ENCODE results near the gene SHISA6.

SHISA6 gene

GRCh38 chr17:11548398-11548797 is 307.4 kb downstream of the SHISA6 start:
- no peak for DNase-seq

DNA sequence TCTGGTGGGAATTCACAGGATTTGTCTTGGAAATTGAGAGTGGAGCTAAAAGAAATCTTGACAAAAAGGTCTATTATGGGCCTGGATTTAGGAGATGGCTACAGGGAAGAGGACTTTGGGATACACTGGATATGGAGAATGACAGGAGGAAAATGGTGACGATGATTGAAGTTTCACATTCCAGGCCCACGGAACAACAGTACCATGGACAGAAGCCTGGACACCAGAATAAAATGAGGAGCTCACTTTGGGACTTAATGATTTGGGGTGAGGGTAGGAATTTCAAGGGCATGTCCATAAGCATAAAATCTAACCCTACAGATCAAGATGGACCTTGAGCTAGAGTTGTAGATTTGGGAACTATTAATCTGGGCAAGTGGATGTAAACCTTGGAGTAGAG is 309.4 kb downstream of the SHISA6 start:
- DNase-seq: no peak

- DNase-seq: no peak
Observed at GRCh38 chr17:11551442-11551841, 310.4 kb downstream of the SHISA6 start.

GRCh38 chr17:11553135-11553534 is 312.1 kb downstream of the SHISA6 start:
- DNase-seq: no peak

DNA sequence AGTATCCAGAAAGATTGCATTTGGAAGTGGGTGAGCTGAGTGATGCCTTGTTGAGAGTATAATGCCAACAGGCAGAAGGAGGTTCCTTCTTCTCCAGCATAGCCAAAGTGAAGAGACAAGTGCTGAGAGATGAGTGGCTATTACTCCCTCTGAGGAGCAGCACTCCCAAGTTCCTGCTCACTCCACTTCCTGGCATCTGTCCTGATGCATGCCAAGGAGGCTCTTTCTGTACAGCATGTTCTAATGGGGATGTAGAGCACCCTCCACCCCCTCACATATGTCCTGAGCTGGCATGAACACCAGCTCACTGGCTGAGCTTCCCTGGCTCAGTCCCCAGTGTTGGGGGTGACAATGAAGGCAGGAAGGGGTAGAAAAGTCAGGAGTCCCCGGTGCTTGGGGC is 313.0 kb downstream of the SHISA6 start:
- DNase-seq: no peak

GRCh38 chr17:11554542-11554941 is 313.5 kb downstream of the SHISA6 start:
- DNase-seq: no peak

DNA sequence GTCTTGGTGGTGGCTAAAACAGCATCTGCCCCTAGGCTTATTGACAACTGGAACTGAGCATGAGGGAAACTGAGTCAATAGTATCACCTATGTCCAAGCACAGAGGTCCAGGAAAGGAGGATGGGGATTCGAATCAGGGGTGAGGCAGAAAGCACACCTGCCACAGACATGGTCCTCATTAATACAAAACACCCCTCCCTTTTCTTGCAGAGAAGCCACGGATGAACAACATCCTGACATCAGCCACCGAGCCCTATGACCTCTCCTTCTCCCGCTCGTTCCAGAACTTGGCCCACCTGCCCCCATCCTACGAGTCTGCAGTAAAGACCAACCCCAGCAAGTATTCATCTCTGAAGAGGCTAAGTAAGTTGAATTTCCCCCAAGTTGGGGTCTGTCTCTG is 314.5 kb downstream of the SHISA6 start:
- no peak for DNase-seq

DNA sequence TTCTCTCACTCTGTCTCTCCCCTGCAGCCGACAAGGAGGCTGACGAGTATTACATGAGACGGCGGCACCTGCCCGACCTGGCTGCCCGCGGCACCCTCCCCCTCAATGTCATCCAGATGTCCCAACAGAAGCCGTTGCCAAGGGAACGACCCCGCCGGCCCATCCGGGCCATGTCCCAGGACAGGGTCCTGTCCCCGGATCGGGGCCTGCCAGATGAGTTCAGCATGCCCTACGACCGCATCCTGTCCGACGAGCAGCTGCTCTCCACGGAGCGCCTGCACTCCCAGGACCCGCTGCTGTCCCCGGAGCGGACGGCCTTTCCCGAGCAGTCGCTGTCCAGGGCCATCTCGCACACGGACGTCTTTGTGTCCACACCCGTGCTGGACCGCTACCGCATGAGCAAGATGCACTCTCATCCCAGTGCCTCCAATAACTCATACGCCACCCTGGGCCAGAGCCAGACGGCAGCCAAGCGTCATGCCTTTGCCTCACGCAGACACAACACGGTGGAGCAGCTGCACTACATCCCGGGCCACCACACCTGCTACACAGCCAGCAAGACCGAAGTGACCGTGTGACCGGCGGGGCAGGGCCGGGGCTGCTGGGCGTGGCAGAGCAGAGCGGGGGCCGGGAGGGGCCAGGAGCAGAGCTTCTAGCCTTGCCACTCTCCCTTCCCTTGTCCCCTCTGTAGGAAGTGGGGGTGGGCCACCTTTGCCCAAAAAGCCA is 316.9 kb downstream of the SHISA6 start:
- no peak for DNase-seq

DNA sequence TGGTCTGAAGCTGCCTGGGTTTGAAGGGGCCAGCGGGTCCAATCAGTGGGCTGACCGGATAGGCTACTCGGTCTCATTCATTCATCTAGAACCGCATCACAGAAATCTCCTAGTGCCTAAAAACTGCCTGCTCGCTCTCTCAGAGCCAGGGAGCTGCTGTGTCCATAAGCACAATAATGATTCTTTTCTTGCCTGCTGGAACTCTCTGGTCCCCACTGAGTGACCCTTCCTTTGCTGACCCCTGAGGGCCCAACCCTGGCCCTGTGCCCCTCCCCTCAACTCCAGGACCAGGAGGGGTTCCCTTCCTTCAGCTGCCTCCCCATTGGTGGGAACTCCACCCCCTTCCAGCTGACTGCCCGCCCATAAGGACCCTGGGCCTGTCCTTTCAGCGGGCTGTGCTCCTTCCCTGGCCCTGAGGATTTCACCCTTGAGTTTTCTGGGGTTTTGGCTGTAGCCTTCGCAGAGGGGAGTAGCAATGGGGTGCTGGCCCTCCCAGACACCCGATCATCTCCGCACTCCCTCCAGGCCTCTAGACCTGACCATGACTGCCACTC is 317.7 kb downstream of the SHISA6 start:
- no peak for DNase-seq

GRCh38 chr17:11559601-11560000 is 318.6 kb downstream of the SHISA6 start:
- no peak for DNase-seq

GRCh38 chr17:11561281-11561680 is 320.3 kb downstream of the SHISA6 start:
- DNase-seq: no peak

DNA sequence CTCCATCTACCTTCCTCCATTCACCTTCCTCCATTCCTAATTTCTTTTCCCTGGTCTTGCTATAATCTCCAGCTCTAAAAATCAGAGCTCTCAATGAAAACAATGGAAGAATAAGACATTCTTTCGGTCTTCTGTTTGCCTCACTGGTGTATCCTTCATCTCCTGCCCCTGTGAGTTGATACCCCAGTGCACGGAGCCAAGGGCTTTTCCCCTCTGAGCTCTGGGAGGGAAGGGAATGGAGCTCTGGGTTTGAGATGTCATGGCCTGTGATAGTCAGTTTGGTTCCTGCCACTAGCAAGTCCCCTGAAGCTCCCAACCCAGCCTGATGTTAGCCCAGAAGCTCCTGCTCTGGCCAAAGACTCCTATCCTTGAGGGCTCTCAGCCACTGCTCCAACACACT is 320.7 kb downstream of the SHISA6 start:
- no peak for DNase-seq

DNA sequence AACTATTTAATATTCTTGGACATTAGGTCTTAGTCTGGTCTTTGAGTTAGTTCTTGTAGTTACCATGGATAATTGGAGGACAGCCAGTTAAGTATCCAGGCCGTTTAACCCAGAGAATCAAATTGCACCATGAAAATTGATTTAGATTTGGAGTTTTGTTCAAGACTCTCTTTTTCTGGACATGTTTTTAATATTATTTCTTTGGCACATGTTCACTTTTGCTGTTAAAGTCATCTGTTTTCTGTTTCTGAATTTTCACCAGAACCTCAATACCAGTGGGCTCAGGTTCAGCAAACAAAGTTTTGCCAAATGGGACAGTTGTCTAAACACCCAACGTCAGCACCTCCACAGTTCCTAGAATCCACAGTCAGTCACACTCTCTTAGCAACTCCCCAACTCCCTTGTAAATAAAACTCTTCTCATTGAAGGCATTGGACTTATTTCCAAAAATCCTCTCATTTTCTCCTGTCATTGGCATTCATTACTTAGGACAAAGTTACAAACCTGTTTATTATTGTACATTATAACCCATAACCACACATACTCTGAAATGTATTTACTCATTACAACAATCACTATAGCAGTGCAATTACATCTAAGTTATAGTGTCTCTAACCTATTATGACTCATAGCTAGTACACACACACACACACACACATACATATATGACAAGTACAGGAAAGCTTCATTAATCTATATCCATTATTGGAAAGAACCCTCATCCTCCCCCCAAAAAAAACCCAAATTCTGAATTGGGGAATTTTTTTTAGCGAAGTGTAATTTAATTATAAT is 323.8 kb downstream of the SHISA6 start:
- DNase-seq: no peak

DNA sequence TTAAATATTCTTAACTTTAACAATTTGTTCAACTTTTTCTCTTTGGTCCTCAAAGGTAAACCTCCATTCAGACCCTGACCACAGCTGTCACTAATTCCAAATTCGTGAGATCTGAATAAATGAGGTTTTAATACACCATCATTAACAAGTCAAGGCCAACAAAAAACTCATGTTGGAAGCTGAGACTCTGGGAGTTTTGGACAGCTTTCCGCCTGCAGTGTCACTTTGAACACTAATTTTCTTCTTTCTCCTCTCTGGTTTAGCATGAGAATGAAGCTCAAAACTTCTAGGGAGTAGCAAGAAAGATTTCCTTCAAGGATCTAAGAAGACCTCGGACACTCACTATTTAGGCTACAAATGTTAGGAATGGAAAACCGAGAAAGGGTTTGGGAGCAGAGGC is 324.6 kb downstream of the SHISA6 start:
- DNase-seq: no peak

DNA sequence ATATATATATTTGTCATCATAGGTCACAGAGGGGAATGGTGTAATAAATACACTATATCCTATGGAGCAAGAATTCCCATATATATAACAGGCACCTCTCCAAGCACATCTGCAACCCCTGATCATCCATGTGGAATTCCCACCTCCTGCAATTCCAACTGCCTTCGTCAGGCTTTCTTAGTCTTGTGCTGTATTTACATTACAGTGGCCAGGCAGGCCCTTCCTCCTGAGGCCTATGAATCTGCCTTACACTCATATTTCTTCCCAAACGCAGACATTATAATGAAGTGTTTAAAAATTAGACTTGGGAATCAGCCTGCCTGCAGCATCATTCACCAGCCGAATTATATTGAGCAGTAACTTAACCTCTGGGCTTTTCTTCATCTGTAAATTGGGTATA is 338.0 kb downstream of the SHISA6 start:
- no peak for DNase-seq

GRCh38 chr17:11580677-11581076 is 339.7 kb downstream of the SHISA6 start:
- DNase-seq: no peak

GRCh38 chr17:11582217-11582616 is 341.2 kb downstream of the SHISA6 start:
- DNase-seq: no peak

GRCh38 chr17:11583306-11583992 is 342.4 kb downstream of the SHISA6 start:
- DNase-seq: no peak

DNA sequence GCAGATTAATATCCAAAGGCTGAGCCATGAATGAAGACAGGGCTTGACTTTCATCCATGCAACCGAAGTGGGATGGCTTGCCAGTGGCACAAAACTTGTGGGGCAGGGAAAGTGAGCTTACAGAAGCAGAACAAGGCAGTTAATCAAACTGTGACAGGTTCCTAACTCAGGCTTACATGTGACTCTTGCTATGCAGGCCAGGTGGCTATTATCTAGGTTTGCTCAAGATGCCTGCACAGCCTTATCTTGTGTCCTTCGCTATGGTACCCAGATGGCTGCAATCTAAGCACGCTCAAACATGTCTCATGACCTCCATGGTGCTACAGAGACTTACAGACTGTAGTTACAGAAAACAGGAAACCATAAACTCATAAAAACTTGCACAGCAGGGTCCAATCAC is 348.7 kb downstream of the SHISA6 start:
- no peak for DNase-seq

DNA sequence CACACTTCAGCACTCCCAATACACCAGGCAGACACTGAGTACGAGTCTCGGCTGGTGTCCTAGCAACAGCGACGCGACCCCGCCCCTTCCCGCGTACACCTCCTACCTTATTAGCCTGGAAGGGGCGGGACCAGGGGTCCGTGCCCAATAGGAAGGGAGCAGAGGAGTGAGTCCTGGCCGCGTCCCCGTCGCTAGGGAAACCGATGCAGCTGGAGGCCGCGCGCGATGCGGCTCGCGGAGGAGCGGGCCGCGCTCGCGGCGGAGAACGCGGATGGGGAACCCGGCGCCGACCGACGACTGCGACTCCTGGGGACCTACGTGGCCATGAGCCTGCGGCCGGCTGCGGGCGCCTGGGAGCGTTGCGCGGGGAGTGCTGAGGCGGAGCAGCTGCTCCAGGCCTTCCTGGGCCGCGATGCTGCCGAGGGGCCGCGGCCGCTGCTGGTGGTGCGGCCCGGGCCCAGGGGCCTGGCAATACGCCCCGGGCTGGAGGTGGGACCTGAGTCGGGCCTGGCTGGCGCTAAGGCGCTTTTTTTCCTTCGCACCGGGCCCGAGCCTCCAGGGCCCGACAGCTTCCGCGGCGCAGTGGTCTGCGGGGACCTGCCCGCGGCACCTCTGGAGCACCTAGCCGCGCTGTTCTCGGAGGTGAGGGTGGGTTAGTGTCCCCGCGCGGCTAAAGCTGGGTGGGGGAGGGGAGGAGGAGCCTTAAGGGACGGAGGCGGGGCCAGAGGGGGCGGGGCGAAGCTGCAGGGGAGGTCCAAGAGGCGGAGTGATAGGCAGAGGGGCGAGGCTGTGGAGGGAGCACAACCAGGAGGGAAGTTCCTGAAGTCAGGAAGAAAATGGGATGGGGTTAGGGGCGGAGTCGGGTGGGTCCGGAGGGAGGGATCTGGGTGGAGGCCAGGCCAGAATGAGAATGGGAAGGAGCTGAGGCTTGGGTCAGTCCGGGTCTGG is 357.5 kb downstream of the SHISA6 start, which contains the start of gene DNAH9:
DNAH9 (plus strand) TSS at position 197 of the 948 bp plus-strand sequence; CDS start at position 226, 29 bp downstream.
- DNase-seq: peak in 1 of 2 donors; percentile 13

- no peak for DNase-seq
Observed at GRCh38 chr17:11601661-11602060, 360.6 kb downstream of the SHISA6 start.

DNA sequence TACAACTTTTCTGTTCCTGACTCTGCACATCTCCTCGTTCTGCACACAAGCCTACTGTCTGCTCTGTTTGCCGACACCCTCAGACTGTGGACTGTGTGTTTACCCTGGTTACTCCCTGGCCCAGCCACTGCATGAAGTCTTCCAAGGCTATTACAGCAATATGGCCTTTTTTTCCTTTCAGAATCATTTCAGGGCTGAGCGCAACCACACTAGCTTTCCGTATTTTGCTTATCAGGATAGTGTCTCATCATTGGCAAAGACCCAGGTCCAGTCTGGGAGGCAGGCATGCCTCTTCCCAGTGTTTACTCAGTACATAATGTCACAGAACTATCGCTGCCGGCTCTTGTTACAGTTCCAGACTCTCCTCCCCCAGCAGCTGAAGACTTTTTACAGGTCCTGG is 367.4 kb downstream of the SHISA6 start:
- DNase-seq: no peak
